HepG2 (cell line): ENCODE measurements around the gene ITGAE. TPM values are rescaled to one million over a fixed set of nuclear protein-coding genes. Genes with fewer than 3 reads are reported as not detected.

Experiments
- CEBPG ChIP-seq: IDR thresholded peaks from 2 replicates; pipeline ENCODE4 v1.6.1; 2016
- CREBL2 ChIP-seq: sonication (generic); formaldehyde crosslinking; IDR thresholded peaks from 2 replicates; pipeline ENCODE4 v1.8.1; 2023; ENCODE audit warnings: missing genetic modification reagents, mild to moderate bottlenecking, borderline replicate concordance
- FOXA3 ChIP-seq: IDR thresholded peaks from 2 replicates; pipeline ENCODE4 v1.6.1; 2016; ENCODE audit warnings: missing genetic modification reagents, missing compliant biosample characterization
- GLMP ChIP-seq: sonication (generic); formaldehyde crosslinking; IDR thresholded peaks from 2 replicates; pipeline ENCODE4 v1.9.0; 2021; ENCODE audit warnings: missing genetic modification reagents, mild to moderate bottlenecking, borderline replicate concordance
- MAZ ChIP-seq, 2 experiments: sonication (generic) in 1 of 2; formaldehyde crosslinking in 1 of 2; IDR thresholded peaks; 2 replicates each; pipeline versions ENCODE4 v1.5.0 to v1.6.1; 2012 to 2020; ENCODE audit warnings: low read depth in 2 of 2, mild to moderate bottlenecking in 2 of 2, borderline replicate concordance in 1 of 2, improper control_type of control experiment in 1 of 2, low read length in 1 of 2, missing genetic modification reagents in 1 of 2, moderate library complexity in 1 of 2
- NONO ChIP-seq, 2 experiments: fragments of 450-650 bp in 1 of 2; sonication (generic) in 1 of 2; formaldehyde crosslinking in 1 of 2; IDR thresholded peaks in 1 of 2; conservative IDR thresholded peaks in 1 of 2; 2 replicates each; pipeline versions ENCODE4 v1.6.1 to v1.8.0; 2017 to 2022; ENCODE audit warnings: mild to moderate bottlenecking in 1 of 2, missing genetic modification reagents in 1 of 2, moderate library complexity in 1 of 2
- PAXIP1 ChIP-seq: sonication (generic); formaldehyde crosslinking; conservative IDR thresholded peaks from 2 replicates; pipeline ENCODE4 v1.4.0; 2020; ENCODE audit warnings: mild to moderate bottlenecking, missing genetic modification reagents, moderate library complexity
- SAP130 ChIP-seq: IDR thresholded peaks from 2 replicates; pipeline ENCODE4 v1.6.1; 2016; ENCODE audit warnings: low read depth
- TBP ChIP-seq: sonication (generic); formaldehyde crosslinking; IDR thresholded peaks from 2 replicates; pipeline ENCODE4 v1.5.0; 2020; ENCODE audit warnings: missing genetic modification reagents
- THAP11 ChIP-seq: IDR thresholded peaks from 2 replicates; pipeline ENCODE4 v1.6.1; 2016; ENCODE audit warnings: missing biosample characterization, missing genetic modification reagents
- ZC3H4 ChIP-seq: sonication (generic); formaldehyde crosslinking; IDR thresholded peaks from 2 replicates; pipeline ENCODE4 v1.4.0; 2020; ENCODE audit warnings: missing genetic modification reagents, borderline replicate concordance
- ZNF512B ChIP-seq: sonication (generic); formaldehyde crosslinking; IDR thresholded peaks from 2 replicates; pipeline ENCODE4 v1.5.1; 2020; ENCODE audit warnings: missing genetic modification reagents, mild to moderate bottlenecking, borderline replicate concordance
- ZNF574 ChIP-seq: sonication (generic); formaldehyde crosslinking; IDR thresholded peaks from 2 replicates; pipeline ENCODE4 v1.4.0; 2020; ENCODE audit warnings: missing genetic modification reagents
- polyA plus RNA-seq, 8 experiments: library from polyadenylated mRNA; depleted of rRNA in 3 of 8; stranded (reverse) in 7 of 8; unstranded in 1 of 8; fragments of >200 nt; fragmentation: Illumina TruSeq in 4 of 8; extraction: Trizol in 4 of 8; gene quantifications; 2 replicates each; pipeline versions ENCODE4 v1.2.1 to v1.2.3, GENCODE V29; 2011 to 2016; ENCODE audit warnings: low read depth in 4 of 8, missing spikeins in 1 of 8, mixed read lengths in 1 of 8; ENCODE audit not compliant: insufficient read depth in 1 of 8
- total RNA-seq, 5 experiments: library from RNA; depleted of rRNA; stranded (reverse); fragments of >200 nt; fragmentation: Illumina TruSeq; extraction: Trizol; gene quantifications; 2 replicates each; pipeline ENCODE4 v1.2.3, GENCODE V29; 2016; ENCODE audit warnings: low read depth in 1 of 5

The ITGAE gene
- total and polyA plus RNA-seq, 2 of the 13 experiments (the other 11 are each of a cell fraction or from before 2014, with no cell fraction given): 42.3 to 49.0 TPM

- peak; percentile 88 for TF ChIP-seq MAZ (IDR thresholded peaks at IDR 0.05; ENCODE audit: borderline replicate concordance, low read depth, low read length)
- TF ChIP-seq MAZ (CRISPR knock-in tag; IDR thresholded peaks at IDR 0.05; ENCODE audit: low read depth): peak; percentile 65
- TF ChIP-seq TBP: peak; percentile 78; the same call in 1 of the 2 replicates
- TF ChIP-seq CEBPG (CRISPR knock-in tag): no peak
- TF ChIP-seq GLMP (CRISPR knock-in tag): no peak
- no peak for TF ChIP-seq ZNF512B (CRISPR knock-in tag)
- 0 out of 2 replicates have a peak, but pooled peaks have one; percentile 32 for TF ChIP-seq CREBL2 (CRISPR knock-in tag)
- TF ChIP-seq ZNF574: peak; percentile 61
- 0 out of 2 replicates have a peak, but pooled peaks have one; percentile 7 for TF ChIP-seq FOXA3 (CRISPR knock-in tag)
- peak; percentile 84 for TF ChIP-seq THAP11 (CRISPR knock-in tag)
- TF ChIP-seq NONO (IDR thresholded peaks at IDR 0.05): no peak
- TF ChIP-seq NONO (CRISPR knock-in tag; conservative IDR thresholded peaks at IDR 0.05): peak; percentile 84; the same call in 1 of the 2 replicates
- TF ChIP-seq SAP130 (CRISPR knock-in tag): peak; percentile 80; the same call in 1 of the 2 replicates
- TF ChIP-seq PAXIP1 (CRISPR knock-in tag): peak; percentile 63
- no peak for TF ChIP-seq ZC3H4 (CRISPR knock-in tag)
Observed at GRCh38 chr17:3668279-3669084, 132.5 kb downstream of the ITGAE start, which contains the start of the genes EMC6 and TAX1BP3 (continued).
